Left ventricle myocardium inferior (tissue), 1 donor: ENCODE measurements around the gene ITPR1. TPM values are rescaled to one million over a fixed set of nuclear protein-coding genes. Genes with fewer than 3 reads are reported as not detected.

Experiments used
- DNase-seq: peaks from one replicate; pipeline ENCODE4 v3.0.0-alpha.2; 2020
- H3K27ac ChIP-seq: fragments of 200-600 bp; replicated peaks from 2 replicates; pipeline ENCODE4 v1.8.0; 2021
- H3K27me3 ChIP-seq: fragments of 200-600 bp; 2 replicates; pipeline ENCODE4 v1.8.0; 2021; ENCODE audit warnings: low read depth
- H3K36me3 ChIP-seq: fragments of 200-600 bp; 2 replicates; pipeline ENCODE4 v1.8.0; 2021
- H3K4me1 ChIP-seq: fragments of 200-600 bp; 2 replicates; pipeline ENCODE4 v1.8.0; 2021
- H3K4me3 ChIP-seq: fragments of 200-600 bp; 2 replicates; pipeline ENCODE4 v1.8.0; 2021; ENCODE audit warnings: mild to moderate bottlenecking, moderate library complexity
- H3K9me3 ChIP-seq: fragments of 200-600 bp; replicated peaks from 2 replicates; pipeline ENCODE4 v1.8.0; 2021
- CTCF ChIP-seq: fragments of 200-600 bp; IDR thresholded peaks from 2 replicates; pipeline ENCODE4 v1.8.0; 2021; ENCODE audit warnings: antibody characterized with exemption, mild to moderate bottlenecking, borderline replicate concordance
- intact Hi-C: fragments of 100-400 bp; cut with micrococcal nuclease; formaldehyde crosslinking; loops from one replicate; pipeline ENCODE4 v1.11.0; 2022
- total RNA-seq: library from RNA; stranded (reverse); fragmentation: NEBNext Ultra II Directional; extraction: Animal tissue kit (Norgen Biotek cat#: 25700); gene quantifications from one replicate; pipeline ENCODE4 v1.2.1, GENCODE V29; 2021
- donor health status: DM: no; HTN: yes; CAD: no; lungs with severe emphysema.

Gene ITPR1
- total RNA-seq, 1 donor from 2014 or later, result 29.0 TPM

GRCh38 chr3:4577721-4578120 lies 84.6 kb downstream of the ITPR1 start:
- intact Hi-C loops, result no loop called here
- Histone ChIP-seq H3K36me3 (no peaks in the 10 kb centered on the region), H3K27ac (no peak overlapping the region), H3K4me3 (no peak overlapping the region), H3K4me1 (peaks cover 41% of the 10 kb centered on the region), H3K27me3 (no peaks in the 10 kb centered on the region), H3K9me3 (no peaks in the 10 kb centered on the region)
- TF ChIP-seq CTCF, result no peak
- DNase-seq, result no peak

DNA sequence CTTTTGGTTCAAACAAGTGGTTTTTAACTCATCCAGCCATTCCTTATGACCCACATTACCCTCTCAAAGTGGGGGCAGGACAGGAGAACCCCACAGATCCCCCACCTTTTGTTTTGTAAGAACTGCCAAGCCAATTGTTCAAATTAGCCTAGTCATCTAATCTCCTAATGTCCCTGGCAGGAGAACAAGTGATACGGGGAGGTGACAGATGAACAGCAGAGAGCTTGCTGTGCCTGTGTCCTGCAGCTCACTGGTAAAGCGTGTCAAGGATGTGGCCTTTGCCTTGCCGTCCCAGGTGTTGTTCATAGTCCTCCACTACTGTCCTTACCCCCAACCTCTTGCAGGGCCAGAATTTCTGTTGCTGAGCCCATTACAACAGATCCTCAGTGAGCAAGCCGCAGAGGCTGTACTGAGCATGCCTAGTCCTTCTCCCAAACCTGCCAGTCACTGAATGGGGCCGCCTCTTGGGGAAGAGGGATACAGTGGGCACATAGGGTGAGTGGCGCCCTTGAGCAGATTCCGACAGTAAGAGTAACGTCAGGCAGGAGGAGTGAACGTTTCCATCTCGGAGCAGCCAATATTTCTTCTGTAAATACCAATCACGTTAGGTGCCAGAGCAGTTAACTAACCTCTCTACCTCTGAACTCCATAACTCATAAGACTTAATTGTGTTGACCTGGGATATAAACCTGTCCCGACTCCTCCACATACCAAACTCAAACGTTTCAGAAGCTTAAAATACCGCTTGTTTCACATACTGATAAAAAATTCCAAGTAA lies 87.4 kb downstream of the ITPR1 start:
- intact Hi-C loops, result loop anchor here (10.0 kb wide), 1 partner anchor 86 kb away; the partner anchor contains the start of gene ITPR1
- H3K4me1 ChIP-seq, result peaks cover 65% of the 10 kb centered on the region
- no peak for TF ChIP-seq CTCF
- peak; percentile 30 for DNase-seq
- peak overlapping the region; percentile 78 for H3K27ac ChIP-seq
- H3K36me3 ChIP-seq, result no peaks in the 10 kb centered on the region
- H3K4me3 ChIP-seq, result no peak overlapping the region
- no peaks in the 10 kb centered on the region for H3K9me3 ChIP-seq
- H3K27me3 ChIP-seq, result no peaks in the 10 kb centered on the region

- TF ChIP-seq CTCF, result no peak
- Histone ChIP-seq H3K36me3 (no peaks in the 10 kb centered on the region), H3K27ac (peak overlapping the region; percentile 78), H3K27me3 (no peaks in the 10 kb centered on the region), H3K9me3 (no peaks in the 10 kb centered on the region), H3K4me1 (peaks cover 61% of the 10 kb centered on the region), H3K4me3 (no peak overlapping the region)
- DNase-seq, result no peak
- intact Hi-C loops, result loop anchor here (10.0 kb wide), 1 partner anchor 86 kb away; the partner anchor contains the start of gene ITPR1
These were observed 87.9 kb downstream of the ITPR1 start for GRCh38 chr3:4581124-4581424.

- TF ChIP-seq CTCF, result no peak
- no peak for DNase-seq
- H3K27ac ChIP-seq, result peak overlapping the region; percentile 78
- H3K4me3 ChIP-seq, result no peak overlapping the region
- intact Hi-C loops, result loop anchor here (10.0 kb wide), 1 partner anchor 87 kb away; the partner anchor contains the start of gene ITPR1
- no peaks in the 10 kb centered on the region for H3K9me3 ChIP-seq
- peaks cover 60% of the 10 kb centered on the region for H3K4me1 ChIP-seq
- no peaks in the 10 kb centered on the region for H3K36me3 ChIP-seq
- no peaks in the 10 kb centered on the region for H3K27me3 ChIP-seq
These were observed 88.3 kb downstream of the ITPR1 start for GRCh38 chr3:4581498-4581897.

DNA sequence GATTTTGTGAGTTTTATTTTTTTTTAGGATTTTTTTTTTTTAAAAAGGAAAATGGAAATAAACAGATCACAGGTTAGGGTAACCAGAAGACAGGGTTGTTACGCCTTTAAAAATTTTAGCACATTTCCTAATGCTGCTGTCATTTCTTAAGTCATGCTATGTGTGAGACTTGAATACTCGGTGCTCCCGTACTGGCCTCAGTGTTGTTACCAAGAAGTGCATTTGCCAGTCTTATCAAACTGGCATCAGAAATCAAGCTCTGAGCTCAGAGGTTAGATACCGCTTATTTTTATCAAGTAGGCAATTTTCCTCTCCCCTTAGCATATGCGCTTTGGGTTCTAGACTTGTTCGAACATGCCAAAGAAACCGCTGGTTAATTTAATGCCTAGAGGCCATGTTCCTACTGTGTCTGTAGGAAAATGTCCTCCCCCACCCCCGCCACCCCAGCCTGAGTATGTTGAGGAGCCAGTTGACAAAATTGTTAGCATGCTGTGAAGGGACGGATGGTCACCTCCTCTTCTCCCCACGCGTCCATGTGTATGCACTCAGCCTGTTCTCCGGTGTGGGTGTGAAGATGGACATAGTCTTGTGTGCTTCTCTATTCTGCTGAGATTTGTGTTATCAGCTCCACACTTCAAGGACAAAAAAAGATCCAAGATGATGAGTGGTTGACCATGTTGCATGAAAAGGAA lies 88.9 kb downstream of the ITPR1 start:
- intact Hi-C loops, result loop anchor here (10.0 kb wide), 1 partner anchor 87 kb away; the partner anchor contains the start of gene ITPR1
- H3K4me1 ChIP-seq, result peaks cover 66% of the 10 kb centered on the region

More for the DNA sequence above, 88.9 kb downstream of the ITPR1 start:
- H3K27ac ChIP-seq, result peak overlapping the region; percentile 78
- H3K27me3 ChIP-seq, result no peaks in the 10 kb centered on the region
- TF ChIP-seq CTCF, result no peak
- no peaks in the 10 kb centered on the region for H3K9me3 ChIP-seq
- H3K4me3 ChIP-seq, result peak overlapping the region; percentile 14
- no peaks in the 10 kb centered on the region for H3K36me3 ChIP-seq
- no peak for DNase-seq
